HEK293T (cell line): ENCODE results near the gene ACSF3.

ENCODE experiments used
- ARNT ChIP-seq: fragments of 450-650 bp; IDR thresholded peaks from 2 replicates; pipeline ENCODE4 v1.6.1; 2017; ENCODE audit warnings: mild to moderate bottlenecking
- BHLHE40 ChIP-seq: fragments of 450-650 bp; IDR thresholded peaks from 2 replicates; pipeline ENCODE4 v1.6.1; 2016; ENCODE audit warnings: mild to moderate bottlenecking, moderate library complexity, borderline replicate concordance
- CTBP1 ChIP-seq: fragments of 450-650 bp; IDR thresholded peaks from 2 replicates; pipeline ENCODE4 v1.6.1; 2016; ENCODE audit warnings: borderline replicate concordance
- ELF4 ChIP-seq: fragments of 450-650 bp; IDR thresholded peaks from 2 replicates; pipeline ENCODE4 v1.6.1; 2017; ENCODE audit warnings: antibody characterized with exemption
- FOXA1 ChIP-seq: fragments of 450-650 bp; IDR thresholded peaks from 2 replicates; pipeline ENCODE4 v1.6.1; 2016; ENCODE audit warnings: mild to moderate bottlenecking
- FOXM1 ChIP-seq: fragments of 450-650 bp; IDR thresholded peaks from 2 replicates; pipeline ENCODE4 v1.6.1; 2017; ENCODE audit warnings: mild to moderate bottlenecking, borderline replicate concordance
- HDGF ChIP-seq: fragments of 450-650 bp; IDR thresholded peaks from 2 replicates; pipeline ENCODE4 v1.6.1; 2017; ENCODE audit warnings: antibody characterized with exemption, borderline replicate concordance
- LEF1 ChIP-seq: fragments of 450-650 bp; IDR thresholded peaks from 2 replicates; pipeline ENCODE4 v1.6.1; 2017; ENCODE audit warnings: mild to moderate bottlenecking, borderline replicate concordance
- NFRKB ChIP-seq: fragments of 450-650 bp; IDR thresholded peaks from 2 replicates; pipeline ENCODE4 v1.6.1; 2016; ENCODE audit warnings: mild to moderate bottlenecking, moderate library complexity
- PKNOX1 ChIP-seq: fragments of 450-650 bp; IDR thresholded peaks from 2 replicates; pipeline ENCODE4 v1.6.1; 2016
- SP1 ChIP-seq: fragments of 450-650 bp; IDR thresholded peaks from 2 replicates; pipeline ENCODE4 v1.6.1; 2017
- SUZ12 ChIP-seq: fragments of 450-650 bp; IDR thresholded peaks from 2 replicates; pipeline ENCODE4 v1.6.1; 2016; ENCODE audit warnings: mild to moderate bottlenecking
- TARDBP ChIP-seq: fragments of 450-650 bp; IDR thresholded peaks from 2 replicates; pipeline ENCODE4 v1.6.1; 2016

GRCh38 chr16:89065458-89065822, 28.2 kb upstream of the ACSF3 start:
- no peak for TF ChIP-seq SP1
- no peak for TF ChIP-seq HDGF
- no peak for TF ChIP-seq BHLHE40
- TF ChIP-seq TARDBP: no peak
- TF ChIP-seq ARNT: no peak
- no peak for TF ChIP-seq CTBP1
- TF ChIP-seq FOXA1: no peak
- no peak for TF ChIP-seq FOXM1
- no peak for TF ChIP-seq ELF4
- no peak for TF ChIP-seq SUZ12
- no peak for TF ChIP-seq NFRKB
- TF ChIP-seq LEF1: no peak
- TF ChIP-seq PKNOX1: no peak
